Measurements from ENCODE around the gene MFNG. TPM values are rescaled to one million over a fixed set of nuclear protein-coding genes. Genes with fewer than 3 reads are reported as not detected.

Gene MFNG
- total RNA-seq, 1 experiment from 2014 or later: 3.3 TPM

DNA sequence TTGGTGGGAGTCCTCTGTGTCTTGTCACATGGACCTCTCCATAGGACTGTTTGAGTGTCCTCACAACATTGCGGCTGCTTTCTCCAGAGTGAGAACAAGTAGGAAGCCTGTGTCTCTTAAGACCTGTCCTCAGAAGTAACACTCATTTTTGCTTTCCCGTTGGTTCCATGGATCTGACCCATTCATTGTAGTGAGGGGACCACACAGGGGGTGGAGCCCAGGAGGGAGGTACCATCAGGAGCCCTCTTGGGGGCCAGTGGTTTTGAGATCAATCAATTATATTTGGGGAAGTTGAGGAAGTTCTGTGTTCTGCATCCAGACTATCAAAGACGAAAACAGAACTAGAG is 53.5 kb downstream of the MFNG start:
- H4K91ac ChIP-seq (ENCODE audit: insufficient read length, low read depth, low read length): no peak overlapping the region
- no peak overlapping the region for H3K23ac ChIP-seq (ENCODE audit: insufficient read length, low read depth, low read length)
- no peak for DNase-seq
- H2BK20ac ChIP-seq (ENCODE audit: low read depth, low read length, poor library complexity, severe bottlenecking): no peak overlapping the region
- no peak overlapping the region for H4K5ac ChIP-seq (ENCODE audit: insufficient read length, low read depth, low read length)
- no peaks in the 10 kb centered on the region for H3K79me1 ChIP-seq (ENCODE audit: insufficient read depth, low read depth, low read length, poor library complexity, severe bottlenecking)
- Mint-ChIP-seq H3K9me3 (peaks cover 0 to 4% of the 10 kb centered on the region in 2 experiments; a peak in 1 of 5 replicates), H3K4me3 (no peak overlapping the region), H3K4me1 (peaks cover 17 to 22% of the 10 kb centered on the region in 2 experiments), H3K27me3 (ENCODE audit: low read depth) (peaks cover 46% of the 10 kb centered on the region), H3K27ac (peak overlapping the region in 1 of 3 experiments; percentile 27; a peak in 1 of 7 replicates), H3K36me3 (ENCODE audit: insufficient read depth in 1 of 3, low read depth in 3 of 3) (no peaks in the 10 kb centered on the region)
- no peak overlapping the region for H3K14ac ChIP-seq (ENCODE audit: insufficient read depth, low read length)
- no peak overlapping the region for H3K4me2 ChIP-seq (ENCODE audit: insufficient read depth, insufficient read length, low read length)
- H4K8ac ChIP-seq (replicated peaks; ENCODE audit: insufficient read length, low read depth, low read length): no peak overlapping the region
- no peak overlapping the region for H3T11ph ChIP-seq (ENCODE audit: low read length)
- H3K23me2 ChIP-seq (ENCODE audit: insufficient read length, low read depth, low read length, poor library complexity, severe bottlenecking): no peaks in the 10 kb centered on the region
- no peak overlapping the region for H3K56ac ChIP-seq (ENCODE audit: insufficient read length, low read depth, low read length)
- H3K4me1 ChIP-seq (ENCODE audit: insufficient read depth, low read length): no peaks in the 10 kb centered on the region
- H2BK5ac ChIP-seq (ENCODE audit: insufficient read length, low read length): no peak overlapping the region
- TF ChIP-seq, protein P1, sequence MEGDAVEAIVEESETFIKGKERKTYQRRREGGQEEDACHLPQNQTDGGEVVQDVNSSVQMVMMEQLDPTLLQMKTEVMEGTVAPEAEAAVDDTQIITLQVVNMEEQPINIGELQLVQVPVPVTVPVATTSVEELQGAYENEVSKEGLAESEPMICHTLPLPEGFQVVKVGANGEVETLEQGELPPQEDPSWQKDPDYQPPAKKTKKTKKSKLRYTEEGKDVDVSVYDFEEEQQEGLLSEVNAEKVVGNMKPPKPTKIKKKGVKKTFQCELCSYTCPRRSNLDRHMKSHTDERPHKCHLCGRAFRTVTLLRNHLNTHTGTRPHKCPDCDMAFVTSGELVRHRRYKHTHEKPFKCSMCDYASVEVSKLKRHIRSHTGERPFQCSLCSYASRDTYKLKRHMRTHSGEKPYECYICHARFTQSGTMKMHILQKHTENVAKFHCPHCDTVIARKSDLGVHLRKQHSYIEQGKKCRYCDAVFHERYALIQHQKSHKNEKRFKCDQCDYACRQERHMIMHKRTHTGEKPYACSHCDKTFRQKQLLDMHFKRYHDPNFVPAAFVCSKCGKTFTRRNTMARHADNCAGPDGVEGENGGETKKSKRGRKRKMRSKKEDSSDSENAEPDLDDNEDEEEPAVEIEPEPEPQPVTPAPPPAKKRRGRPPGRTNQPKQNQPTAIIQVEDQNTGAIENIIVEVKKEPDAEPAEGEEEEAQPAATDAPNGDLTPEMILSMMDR (conservative IDR thresholded peaks at IDR 0.05): no peak
- no peak overlapping the region for H3K27ac ChIP-seq (ENCODE audit: insufficient read length, low read depth, low read length)
- H2BK12ac ChIP-seq (ENCODE audit: insufficient read length, low read depth, low read length): no peak overlapping the region
- no peak overlapping the region for H2BK120ac ChIP-seq (ENCODE audit: low read depth, low read length, poor library complexity, severe bottlenecking)
- H4K20me1 ChIP-seq (ENCODE audit: control insufficient read depth, insufficient read depth, insufficient read length): no peaks in the 10 kb centered on the region
- H3K27me3 ChIP-seq (ENCODE audit: insufficient read depth, low read length): peaks cover 10% of the 10 kb centered on the region
- H3K9ac ChIP-seq (ENCODE audit: extremely low read depth, insufficient read length, low read length): no peak overlapping the region
- no peaks in the 10 kb centered on the region for H3K79me2 ChIP-seq (ENCODE audit: insufficient read depth, low read length)
- H3K18ac ChIP-seq (ENCODE audit: insufficient read length, low read depth, low read length): no peak overlapping the region
- WGBS (ENCODE audit: extremely low coverage, insufficient read length, low lambda C conversion rate): no CpG with 5 or more reads among the region's 3 CpGs
- no peak overlapping the region for H2BK15ac ChIP-seq (ENCODE audit: low read depth, low read length)
- H2AK5ac ChIP-seq (ENCODE audit: insufficient read length, low read length): no peak overlapping the region
- H3K9me3 ChIP-seq (ENCODE audit: control insufficient read depth, low read depth, low read length): no peaks in the 10 kb centered on the region
- no peak overlapping the region for H2AFZ ChIP-seq (ENCODE audit: low read length)
- no peak overlapping the region for H3K4ac ChIP-seq (ENCODE audit: low read depth, low read length)

All from H9 (cell line).